KMS-11 (cell line): Measurements from ENCODE around the gene RAF1.
A peak's percentile ranks its signal among the peaks of the same experiment; 100 is the strongest.
"Not testable (repeated sequence)": the region's sequence is repeated elsewhere in the genome, so short reads cannot be mapped to it uniquely, and the experiment has no call there.

Experiments used
- H2AFZ ChIP-seq: fragments of 200-600 bp; sonication (generic); 2 replicates; pipeline ENCODE4 v1.6.1; 2016; ENCODE audit warnings: antibody characterized with exemption, mixed run types, low read depth
- H3K27ac ChIP-seq: fragments of 200-600 bp; sonication (generic); 2 replicates; pipeline ENCODE4 v1.6.1; 2016; ENCODE audit warnings: mild to moderate bottlenecking, mixed run types
- H3K27me3 ChIP-seq: fragments of 200-600 bp; sonication (generic); 2 replicates; pipeline ENCODE4 v1.6.1; 2017; ENCODE audit warnings: mild to moderate bottlenecking, low read depth, mixed run types, moderate library complexity; ENCODE audit not compliant: insufficient read depth
- H3K36me3 ChIP-seq: fragments of 200-600 bp; sonication (generic); 2 replicates; pipeline ENCODE4 v1.6.1; 2017; ENCODE audit warnings: mild to moderate bottlenecking, mixed run types; ENCODE audit not compliant: insufficient read depth
- H3K4me1 ChIP-seq: fragments of 200-600 bp; sonication (generic); 2 replicates; pipeline ENCODE4 v1.6.1; 2016; ENCODE audit warnings: mild to moderate bottlenecking, low read depth, mixed run types; ENCODE audit not compliant: poor library complexity, severe bottlenecking
- H3K4me2 ChIP-seq: fragments of 200-600 bp; sonication (generic); 2 replicates; pipeline ENCODE4 v1.7.0; 2016; ENCODE audit warnings: mild to moderate bottlenecking, mixed run types
- H3K4me3 ChIP-seq: fragments of 200-600 bp; sonication (generic); IDR thresholded peaks from 2 replicates; pipeline ENCODE4 v1.6.1; 2017; ENCODE audit warnings: low read depth, low read length, mixed read lengths; ENCODE audit not compliant: insufficient read depth
- H3K79me2 ChIP-seq: fragments of 200-600 bp; sonication (generic); 2 replicates; pipeline ENCODE4 v1.6.1; 2016; ENCODE audit warnings: low read depth, mixed run types; ENCODE audit not compliant: insufficient read depth
- H3K9ac ChIP-seq: fragments of 200-600 bp; sonication (generic); 2 replicates; pipeline ENCODE4 v1.6.1; 2016; ENCODE audit warnings: mild to moderate bottlenecking, mixed run types
- H4K20me1 ChIP-seq: fragments of 200-600 bp; sonication (generic); 2 replicates; pipeline ENCODE4 v1.6.1; 2016; ENCODE audit warnings: mild to moderate bottlenecking, mixed run types; ENCODE audit not compliant: insufficient read depth
- TF ChIP-seq, protein P1 (sequence below): fragments of 200-600 bp; sonication (generic); conservative IDR thresholded peaks from 2 replicates; pipeline ENCODE4 v1.6.1; 2017; ENCODE audit warnings: low read depth, mild to moderate bottlenecking, antibody characterized with exemption, low read length, moderate library complexity, mixed read lengths

The RAF1 gene

GRCh38 chr3:12644331-12644937, 19.5 kb downstream of the RAF1 start:
- Histone ChIP-seq H2AFZ (no peak overlapping the region), H4K20me1 (no peaks in the 10 kb centered on the region), H3K27ac (peak overlapping the region; percentile 43; the same call in 1 of the 2 replicates), H3K9ac (no peak overlapping the region), H3K4me2 (peak overlapping the region; percentile 80), H3K4me3 (no peak overlapping the region), H3K27me3 (no peaks in the 10 kb centered on the region), H3K79me2 (peaks cover 96% of the 10 kb centered on the region), H3K36me3 (no peaks in the 10 kb centered on the region), H3K4me1 (peaks cover 85% of the 10 kb centered on the region)
- TF ChIP-seq, protein P1, sequence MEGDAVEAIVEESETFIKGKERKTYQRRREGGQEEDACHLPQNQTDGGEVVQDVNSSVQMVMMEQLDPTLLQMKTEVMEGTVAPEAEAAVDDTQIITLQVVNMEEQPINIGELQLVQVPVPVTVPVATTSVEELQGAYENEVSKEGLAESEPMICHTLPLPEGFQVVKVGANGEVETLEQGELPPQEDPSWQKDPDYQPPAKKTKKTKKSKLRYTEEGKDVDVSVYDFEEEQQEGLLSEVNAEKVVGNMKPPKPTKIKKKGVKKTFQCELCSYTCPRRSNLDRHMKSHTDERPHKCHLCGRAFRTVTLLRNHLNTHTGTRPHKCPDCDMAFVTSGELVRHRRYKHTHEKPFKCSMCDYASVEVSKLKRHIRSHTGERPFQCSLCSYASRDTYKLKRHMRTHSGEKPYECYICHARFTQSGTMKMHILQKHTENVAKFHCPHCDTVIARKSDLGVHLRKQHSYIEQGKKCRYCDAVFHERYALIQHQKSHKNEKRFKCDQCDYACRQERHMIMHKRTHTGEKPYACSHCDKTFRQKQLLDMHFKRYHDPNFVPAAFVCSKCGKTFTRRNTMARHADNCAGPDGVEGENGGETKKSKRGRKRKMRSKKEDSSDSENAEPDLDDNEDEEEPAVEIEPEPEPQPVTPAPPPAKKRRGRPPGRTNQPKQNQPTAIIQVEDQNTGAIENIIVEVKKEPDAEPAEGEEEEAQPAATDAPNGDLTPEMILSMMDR = no peak

GRCh38 chr3:12643724-12644123, 20.2 kb downstream of the RAF1 start:
- H3K36me3 ChIP-seq = no peaks in the 10 kb centered on the region

DNA sequence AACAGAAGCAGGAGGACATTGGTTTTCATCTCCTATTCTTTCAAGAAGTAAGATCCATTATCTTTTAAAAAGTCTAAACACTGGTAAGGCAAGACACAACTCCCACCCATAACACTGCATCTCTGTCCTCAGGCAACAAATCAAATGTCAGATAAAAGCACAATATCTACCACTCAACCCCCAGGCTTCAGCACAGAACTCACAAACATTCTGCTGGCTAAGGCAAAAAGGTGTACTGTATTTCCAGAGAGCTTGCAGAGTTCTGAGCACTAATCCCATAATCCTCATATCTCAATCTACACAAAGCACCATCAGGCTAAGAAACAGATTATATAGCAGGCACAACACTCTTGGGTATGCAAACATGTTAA, 20.9 kb downstream of the RAF1 start:
- Histone ChIP-seq H3K36me3 (no peaks in the 10 kb centered on the region), H3K4me1 (peaks cover 76% of the 10 kb centered on the region), H3K4me3 (no peak overlapping the region), H4K20me1 (0 out of 2 replicates have a peak, but pooled peaks cover 3% of the 10 kb centered on the region), H3K4me2 (peak overlapping the region; percentile 80), H3K79me2 (peaks cover 97% of the 10 kb centered on the region), H3K27ac (peak overlapping the region; percentile 43; the same call in 1 of the 2 replicates), H3K27me3 (no peaks in the 10 kb centered on the region), H2AFZ (no peak overlapping the region), H3K9ac (no peak overlapping the region)
- TF ChIP-seq, protein P1 = no peak

More at GRCh38 chr3:12643724-12644123, 20.2 kb downstream of the RAF1 start:
- Histone ChIP-seq H3K4me2 (peak overlapping the region; percentile 80), H4K20me1 (no peaks in the 10 kb centered on the region), H3K27ac (peak overlapping the region; percentile 43; the same call in 1 of the 2 replicates), H3K4me3 (no peak overlapping the region), H3K4me1 (peaks cover 78% of the 10 kb centered on the region), H2AFZ (no peak overlapping the region), H3K9ac (no peak overlapping the region), H3K27me3 (no peaks in the 10 kb centered on the region), H3K79me2 (peaks cover 96% of the 10 kb centered on the region)
- TF ChIP-seq, protein P1 = no peak

- H3K4me2 ChIP-seq, H3K27ac ChIP-seq, H2AFZ ChIP-seq, H3K36me3 ChIP-seq, H3K27me3 ChIP-seq, H3K4me3 ChIP-seq, H4K20me1 ChIP-seq, H3K9ac ChIP-seq: not testable (repeated sequence)
- peaks cover 55% of the 10 kb centered on the region for H3K4me1 ChIP-seq
- H3K79me2 ChIP-seq = peaks cover 97% of the 10 kb centered on the region
Observed at GRCh38 chr3:12640853-12641252, 23.1 kb downstream of the RAF1 start.

GRCh38 chr3:12638105-12638504, 25.8 kb downstream of the RAF1 start:
- no peak overlapping the region for H3K9ac ChIP-seq
- peaks cover 95% of the 10 kb centered on the region for H3K79me2 ChIP-seq
- no peak overlapping the region for H3K4me2 ChIP-seq
- H3K27me3 ChIP-seq = no peaks in the 10 kb centered on the region
- peaks cover 31% of the 10 kb centered on the region for H3K4me1 ChIP-seq
- H3K4me3 ChIP-seq = no peak overlapping the region
- no peak overlapping the region for H3K27ac ChIP-seq
- TF ChIP-seq, protein P1 = no peak
- 0 out of 2 replicates have a peak, but pooled peaks cover 6% of the 10 kb centered on the region for H4K20me1 ChIP-seq
- no peaks in the 10 kb centered on the region for H3K36me3 ChIP-seq
- no peak overlapping the region for H2AFZ ChIP-seq
